GM12865 (cell line): ENCODE measurements around the gene ARID2.

Source experiments
- DNase-seq: peaks from one replicate; pipeline ENCODE4 v3.0.0; 2010; ENCODE audit warnings: low read depth
- H3K4me3 ChIP-seq: 2 replicates; pipeline ENCODE4 v1.5.1; 2011; ENCODE audit warnings: mild to moderate bottlenecking, low read depth, low read length, control low read depth
- CTCF ChIP-seq: IDR thresholded peaks from 2 replicates; pipeline ENCODE4 v1.5.1; 2011; ENCODE audit warnings: low read length, control low read depth, low read depth, inconsistent platforms; ENCODE audit not compliant: insufficient read depth; ENCODE audit errors: missing control alignments

ARID2 gene

GRCh38 chr12:45833401-45833800 is 103.9 kb downstream of the ARID2 start:
- TF ChIP-seq CTCF = no peak
- H3K4me3 ChIP-seq = no peak overlapping the region
- DNase-seq = no peak

- TF ChIP-seq CTCF = no peak
Measured at GRCh38 chr12:45834809-45835208, 105.3 kb downstream of the ARID2 start.

GRCh38 chr12:45839917-45840316 is 110.4 kb downstream of the ARID2 start:
- DNase-seq = no peak
- TF ChIP-seq CTCF = no peak
- H3K4me3 ChIP-seq = no peak overlapping the region

More at GRCh38 chr12:45834809-45835208, 105.3 kb downstream of the ARID2 start:
- no peak for DNase-seq
- no peak overlapping the region for H3K4me3 ChIP-seq

- TF ChIP-seq CTCF = no peak
- no peak overlapping the region for H3K4me3 ChIP-seq
- DNase-seq = no peak
Measured at GRCh38 chr12:45849289-45849688, 119.8 kb downstream of the ARID2 start.

- no peak overlapping the region for H3K4me3 ChIP-seq
- TF ChIP-seq CTCF = no peak
- no peak for DNase-seq
Measured at GRCh38 chr12:45850302-45850701, 120.8 kb downstream of the ARID2 start.

GRCh38 chr12:45852508-45852907 is 123.0 kb downstream of the ARID2 start:
- no peak overlapping the region for H3K4me3 ChIP-seq
- no peak for TF ChIP-seq CTCF
- DNase-seq = no peak

GRCh38 chr12:45853550-45853949 is 124.0 kb downstream of the ARID2 start:
- DNase-seq = no peak
- no peak overlapping the region for H3K4me3 ChIP-seq
- no peak for TF ChIP-seq CTCF
